Endodermal cell (in vitro differentiated cells): ENCODE data around the gene DCDC2. TPM values are rescaled to one million over a fixed set of nuclear protein-coding genes. Genes with fewer than 3 reads are reported as not detected.

Source experiments
- DNase-seq: peaks from one replicate; pipeline ENCODE4 v3.0.0-alpha.2; 2017
- H3K27ac ChIP-seq: 2 replicates; pipeline ENCODE4 v1.5.1; 2013; ENCODE audit warnings: mild to moderate bottlenecking, low read depth, low read length, moderate library complexity
- H3K27me3 ChIP-seq: 2 replicates; pipeline ENCODE4 v1.6.1; 2013; ENCODE audit warnings: mild to moderate bottlenecking, low read length, moderate library complexity; ENCODE audit not compliant: insufficient read depth, control insufficient read depth, poor library complexity, severe bottlenecking
- H3K36me3 ChIP-seq: 2 replicates; pipeline ENCODE4 v1.7.0; 2013; ENCODE audit warnings: mild to moderate bottlenecking, low read length, moderate library complexity; ENCODE audit not compliant: control insufficient read depth, insufficient read depth
- H3K4me1 ChIP-seq: one replicate; pipeline ENCODE4 v1.7.0; 2013; ENCODE audit warnings: low read length; ENCODE audit not compliant: control insufficient read depth, insufficient read depth
- H3K4me3 ChIP-seq: 2 replicates; pipeline ENCODE4 v1.5.1; 2013; ENCODE audit warnings: mild to moderate bottlenecking, low read length, moderate library complexity
- H3K9ac ChIP-seq: 2 replicates; pipeline ENCODE4 v1.6.1; 2013; ENCODE audit warnings: mild to moderate bottlenecking, low read length, moderate library complexity; ENCODE audit not compliant: poor library complexity, severe bottlenecking; ENCODE audit errors: extremely low read depth
- H3K9me3 ChIP-seq: 2 replicates; pipeline ENCODE4 v1.6.1; 2013; ENCODE audit warnings: mild to moderate bottlenecking, low read length, moderate library complexity; ENCODE audit not compliant: control insufficient read depth
- H3K27ac Mint-ChIP-seq: 2 replicates; pipeline ENCODE4 v1.8.0; 2020; ENCODE audit warnings: mixed read lengths
- H3K27me3 Mint-ChIP-seq: 2 replicates; pipeline ENCODE4 v1.8.0; 2021; ENCODE audit warnings: mild to moderate bottlenecking, mixed read lengths; ENCODE audit not compliant: insufficient read depth
- H3K36me3 Mint-ChIP-seq: 2 replicates; pipeline ENCODE4 v1.8.0; 2020; ENCODE audit warnings: low read depth, mixed read lengths
- H3K4me1 Mint-ChIP-seq: 2 replicates; pipeline ENCODE4 v1.8.0; 2020; ENCODE audit warnings: mixed read lengths
- H3K4me3 Mint-ChIP-seq: 2 replicates; pipeline ENCODE4 v1.8.0; 2020; ENCODE audit warnings: mild to moderate bottlenecking, moderate library complexity, mixed read lengths
- H3K9me3 Mint-ChIP-seq: 2 replicates; pipeline ENCODE4 v1.8.0; 2020; ENCODE audit warnings: mild to moderate bottlenecking, mixed read lengths
- WGBS, 2 experiments: methylation state at CpG; one replicate each; pipeline versions ENCODE4 v1.1.5 to v1.1.7; 2013; ENCODE audit warnings: missing lambda C conversion rate in 2 of 2, mixed read lengths in 1 of 2; ENCODE audit not compliant: insufficient coverage in 1 of 2, insufficient read length in 1 of 2; 5-methylcytosine and 5-hydroxymethylcytosine counted together
- total RNA-seq, 2 donors: library from RNA; stranded (reverse); fragmentation: NEBNext Ultra II Directional in 1 of 2; extraction: Animal tissue kit (Norgen Biotek cat#: 25700) in 1 of 2; gene quantifications; 2 replicates in 1 of 2; 3 replicates in 1 of 2; pipeline ENCODE4 v1.2.1, GENCODE V29; 2021
- TF ChIP-seq, protein P1 (sequence below): fragments of 200-600 bp; sonication (generic); conservative IDR thresholded peaks from 2 replicates; pipeline ENCODE4 v1.5.0; 2021; ENCODE audit warnings: antibody characterized with exemption, mild to moderate bottlenecking

Gene DCDC2
- total RNA-seq, 2 donors from 2014 or later: 0.49 to 1.4 TPM

DNA sequence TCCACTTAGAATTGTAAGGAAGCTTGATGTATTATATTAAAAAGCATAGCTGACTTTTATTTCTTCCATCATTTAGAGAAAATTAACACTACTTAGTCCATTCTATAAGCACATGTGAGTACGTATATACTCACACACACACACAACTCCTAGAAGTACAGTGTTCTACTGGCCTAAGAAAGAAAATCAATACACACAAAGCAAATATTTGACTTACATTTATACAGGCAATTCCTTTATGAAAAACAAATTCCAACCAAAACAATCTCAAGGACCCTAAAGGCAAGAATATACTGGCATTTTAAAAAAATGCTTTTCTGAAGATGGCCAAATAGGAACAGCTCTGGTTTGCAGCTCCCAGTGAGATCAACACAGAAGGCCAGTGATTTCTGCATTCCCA is 160.0 kb downstream of the DCDC2 start:
- Histone ChIP-seq H3K9ac (no peak overlapping the region), H3K4me3 (no peak overlapping the region), H3K4me1 (no peaks in the 10 kb centered on the region), H3K9me3 (no peaks in the 10 kb centered on the region), H3K27me3 (no peaks in the 10 kb centered on the region), H3K36me3 (no peaks in the 10 kb centered on the region), H3K27ac (no peak overlapping the region)
- Mint-ChIP-seq H3K36me3 (no peaks in the 10 kb centered on the region), H3K27ac (no peak overlapping the region), H3K4me3 (no peak overlapping the region), H3K9me3 (peaks cover 14% of the 10 kb centered on the region), H3K27me3 (peaks cover 7% of the 10 kb centered on the region), H3K4me1 (peaks cover 2% of the 10 kb centered on the region)
- TF ChIP-seq, protein P1, sequence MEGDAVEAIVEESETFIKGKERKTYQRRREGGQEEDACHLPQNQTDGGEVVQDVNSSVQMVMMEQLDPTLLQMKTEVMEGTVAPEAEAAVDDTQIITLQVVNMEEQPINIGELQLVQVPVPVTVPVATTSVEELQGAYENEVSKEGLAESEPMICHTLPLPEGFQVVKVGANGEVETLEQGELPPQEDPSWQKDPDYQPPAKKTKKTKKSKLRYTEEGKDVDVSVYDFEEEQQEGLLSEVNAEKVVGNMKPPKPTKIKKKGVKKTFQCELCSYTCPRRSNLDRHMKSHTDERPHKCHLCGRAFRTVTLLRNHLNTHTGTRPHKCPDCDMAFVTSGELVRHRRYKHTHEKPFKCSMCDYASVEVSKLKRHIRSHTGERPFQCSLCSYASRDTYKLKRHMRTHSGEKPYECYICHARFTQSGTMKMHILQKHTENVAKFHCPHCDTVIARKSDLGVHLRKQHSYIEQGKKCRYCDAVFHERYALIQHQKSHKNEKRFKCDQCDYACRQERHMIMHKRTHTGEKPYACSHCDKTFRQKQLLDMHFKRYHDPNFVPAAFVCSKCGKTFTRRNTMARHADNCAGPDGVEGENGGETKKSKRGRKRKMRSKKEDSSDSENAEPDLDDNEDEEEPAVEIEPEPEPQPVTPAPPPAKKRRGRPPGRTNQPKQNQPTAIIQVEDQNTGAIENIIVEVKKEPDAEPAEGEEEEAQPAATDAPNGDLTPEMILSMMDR: no peak
- DNase-seq: no peak
- whole genome bisulfite sequencing, 2 experiments: 80 to 95% methylated on average over 1 of the region's 1 CpG

DNA sequence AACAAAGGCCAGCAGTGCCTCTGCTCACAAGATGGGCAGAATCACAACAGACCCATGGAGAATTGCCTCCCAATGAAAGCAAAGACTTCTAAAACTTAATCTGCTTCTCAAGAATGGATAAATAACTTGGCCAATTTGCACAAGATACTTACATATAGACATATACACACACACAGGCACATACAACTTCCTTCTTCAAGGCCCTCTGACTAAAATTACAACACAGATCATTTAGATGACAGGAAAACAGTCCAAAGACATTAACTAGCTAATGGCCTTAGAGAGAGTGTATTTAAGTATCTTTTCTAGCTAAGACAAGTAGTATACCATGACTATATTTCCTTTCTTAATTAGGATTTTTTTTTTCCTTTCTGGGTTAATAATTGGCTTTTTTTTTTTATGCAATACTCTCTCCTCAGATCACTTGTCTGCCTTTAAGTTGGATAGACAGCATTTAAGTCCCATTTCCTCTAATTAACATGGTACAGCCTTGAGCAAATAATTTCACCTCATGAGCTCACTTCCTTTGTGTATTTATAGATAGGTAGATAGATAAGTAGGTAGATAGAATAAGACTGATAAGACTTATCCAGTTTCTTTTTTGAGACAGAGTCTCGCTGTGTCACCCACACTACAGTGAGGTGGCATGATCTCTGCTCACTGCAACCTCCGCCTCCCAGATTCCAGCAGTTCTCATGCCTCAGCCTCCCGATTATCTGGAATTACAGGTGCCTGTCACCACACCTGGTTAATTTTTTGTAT is 161.8 kb downstream of the DCDC2 start:
- H3K9me3 Mint-ChIP-seq: peaks cover 16% of the 10 kb centered on the region
- no peaks in the 10 kb centered on the region for H3K36me3 Mint-ChIP-seq
- WGBS, 2 experiments: 91 to 93% methylated on average over 3 of the region's 3 CpGs
- Histone ChIP-seq H3K9ac (no peak overlapping the region), H3K4me1 (no peaks in the 10 kb centered on the region), H3K27me3 (no peaks in the 10 kb centered on the region), H3K27ac (no peak overlapping the region), H3K9me3 (no peaks in the 10 kb centered on the region), H3K36me3 (no peaks in the 10 kb centered on the region), H3K4me3 (no peak overlapping the region)
- no peak overlapping the region for H3K4me3 Mint-ChIP-seq
- H3K27ac Mint-ChIP-seq: no peak overlapping the region
- DNase-seq: no peak
- H3K27me3 Mint-ChIP-seq: peaks cover 4% of the 10 kb centered on the region
- peaks cover 2% of the 10 kb centered on the region for H3K4me1 Mint-ChIP-seq
- TF ChIP-seq, protein P1: no peak

DNA sequence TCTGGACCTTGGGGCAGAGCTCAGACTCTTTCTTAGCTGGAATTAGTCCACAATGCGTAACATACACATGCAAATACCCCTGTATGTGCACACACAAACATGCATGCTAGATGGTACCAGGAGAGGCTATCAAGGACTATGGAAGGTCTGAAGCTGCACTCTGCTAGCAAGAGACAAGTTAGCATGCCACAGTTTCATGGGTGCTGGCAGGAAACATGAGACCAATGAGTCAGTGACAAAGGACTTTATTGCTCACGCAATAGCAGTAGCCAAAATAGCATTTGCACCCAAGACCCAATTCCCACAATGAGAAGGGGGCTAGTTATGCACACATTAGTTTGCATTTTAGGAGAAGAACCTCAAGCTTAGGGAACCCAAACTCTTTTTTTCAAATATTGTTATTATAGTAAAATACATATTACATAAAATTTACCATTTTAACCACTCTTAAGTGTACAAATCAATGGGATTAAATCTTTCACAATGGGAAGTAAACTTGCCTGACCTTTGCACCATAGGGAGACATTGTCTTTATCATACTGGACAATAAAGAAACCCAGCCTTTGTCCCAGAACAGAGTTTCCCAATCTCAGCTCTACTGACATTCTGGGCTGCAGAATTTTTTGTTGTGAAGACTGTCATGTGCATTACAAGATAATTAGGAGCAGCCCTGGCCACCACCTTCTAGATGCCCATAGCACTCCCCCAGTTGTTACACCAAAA is 162.7 kb downstream of the DCDC2 start:
- no peaks in the 10 kb centered on the region for H3K36me3 Mint-ChIP-seq
- H3K4me1 Mint-ChIP-seq: peaks cover 2% of the 10 kb centered on the region
- TF ChIP-seq, protein P1: no peak
- no peak overlapping the region for H3K4me3 Mint-ChIP-seq
- Histone ChIP-seq H3K27ac (no peak overlapping the region), H3K27me3 (no peaks in the 10 kb centered on the region), H3K9me3 (no peaks in the 10 kb centered on the region), H3K9ac (no peak overlapping the region), H3K4me3 (no peak overlapping the region), H3K4me1 (no peaks in the 10 kb centered on the region), H3K36me3 (no peaks in the 10 kb centered on the region)
- H3K27me3 Mint-ChIP-seq: peaks cover 4% of the 10 kb centered on the region
- H3K9me3 Mint-ChIP-seq: peaks cover 7% of the 10 kb centered on the region
- no peak overlapping the region for H3K27ac Mint-ChIP-seq
- no peak for DNase-seq
- WGBS, 2 experiments: 83 to 86% methylated on average over 1 to 2 of the region's 2 CpGs
